Common myeloid progenitor, CD34-positive (primary cell): ENCODE measurements around the gene SEC24C.
"Not testable (repeated sequence)": the region's sequence is repeated elsewhere in the genome, so short reads cannot be mapped to it uniquely, and the experiment has no call there.

Experiments used
- CTCF ChIA-PET: fragments of 350-600 bp; sonication (Branson Sonifier 250); formaldehyde crosslinking; loops from one replicate; lab custom pipeline; 2021; ENCODE audit warnings: antibody characterized with exemption; lab: Charles Lee
- POLR2A ChIA-PET: fragments of 350-600 bp; sonication (Branson Sonifier 250); formaldehyde crosslinking; loops from one replicate; lab custom pipeline; 2021; ENCODE audit warnings: antibody characterized with exemption; lab: Charles Lee
- DNase-seq, 3 donors: peaks; one replicate each; pipeline versions ENCODE4 v3.0.0 to v3.0.0-alpha.2; 2013
- H3K27ac ChIP-seq, 2 experiments: 1 replicate in 1 of 2; 2 replicates in 1 of 2; pipeline ENCODE4 v1.7.0; 2013; ENCODE audit warnings: inconsistent platforms in 2 of 2, low read length in 2 of 2, mild to moderate bottlenecking in 2 of 2, low read depth in 1 of 2, moderate library complexity in 1 of 2; ENCODE audit not compliant: severe bottlenecking in 2 of 2, insufficient read depth in 1 of 2, poor library complexity in 1 of 2
- H3K27me3 ChIP-seq, 5 experiments: replicated peaks in 2 of 5; 1 replicate in 3 of 5; 2 replicates in 2 of 5; pipeline versions ENCODE4 v1.6.1 to v1.7.0; 2013; ENCODE audit warnings: low read length in 4 of 5, mild to moderate bottlenecking in 2 of 5, moderate library complexity in 2 of 5, inconsistent platforms in 1 of 5; ENCODE audit not compliant: insufficient read depth in 5 of 5, control insufficient read depth in 4 of 5
- H3K36me3 ChIP-seq, 4 experiments: 1 replicate in 2 of 4; 2 replicates in 2 of 4; pipeline versions ENCODE4 v1.6.1 to v1.7.0; 2013; ENCODE audit warnings: low read length in 3 of 4, control low read depth in 1 of 4, mild to moderate bottlenecking in 1 of 4; ENCODE audit not compliant: control insufficient read depth in 4 of 4, insufficient read depth in 4 of 4
- H3K4me1 ChIP-seq, 4 experiments: 1 replicate in 3 of 4; 2 replicates in 1 of 4; pipeline versions ENCODE4 v1.6.1 to v1.7.1; 2013; ENCODE audit warnings: low read length in 3 of 4, mild to moderate bottlenecking in 3 of 4, control low read depth in 1 of 4, inconsistent platforms in 1 of 4, moderate library complexity in 1 of 4; ENCODE audit not compliant: control insufficient read depth in 4 of 4, insufficient read depth in 4 of 4; ENCODE audit errors: control extremely low read depth in 1 of 4
- H3K4me3 ChIP-seq, 7 experiments: 1 replicate in 4 of 7; 2 replicates in 3 of 7; pipeline versions ENCODE4 v1.5.1 to v1.7.0; 2013; ENCODE audit warnings: mild to moderate bottlenecking in 7 of 7, low read length in 6 of 7, moderate library complexity in 6 of 7, inconsistent platforms in 2 of 7, low read depth in 2 of 7, control low read depth in 1 of 7; ENCODE audit not compliant: insufficient read depth in 4 of 7, control insufficient read depth in 1 of 7; ENCODE audit errors: extremely low read depth in 1 of 7
- H3K9me3 ChIP-seq, 5 experiments: 1 replicate in 4 of 5; 2 replicates in 1 of 5; pipeline versions ENCODE4 v1.6.1 to v1.7.1; 2013; ENCODE audit warnings: low read length in 4 of 5, mild to moderate bottlenecking in 2 of 5, inconsistent platforms in 1 of 5, low read depth in 1 of 5, moderate library complexity in 1 of 5; ENCODE audit not compliant: control insufficient read depth in 4 of 5, insufficient read depth in 2 of 5; ENCODE audit errors: control extremely low read depth in 1 of 5
- WGBS: methylation state at CpG from one replicate; pipeline ENCODE4 v1.1.5; 2013; ENCODE audit not compliant: insufficient coverage; 5-methylcytosine and 5-hydroxymethylcytosine counted together

SEC24C gene

DNA sequence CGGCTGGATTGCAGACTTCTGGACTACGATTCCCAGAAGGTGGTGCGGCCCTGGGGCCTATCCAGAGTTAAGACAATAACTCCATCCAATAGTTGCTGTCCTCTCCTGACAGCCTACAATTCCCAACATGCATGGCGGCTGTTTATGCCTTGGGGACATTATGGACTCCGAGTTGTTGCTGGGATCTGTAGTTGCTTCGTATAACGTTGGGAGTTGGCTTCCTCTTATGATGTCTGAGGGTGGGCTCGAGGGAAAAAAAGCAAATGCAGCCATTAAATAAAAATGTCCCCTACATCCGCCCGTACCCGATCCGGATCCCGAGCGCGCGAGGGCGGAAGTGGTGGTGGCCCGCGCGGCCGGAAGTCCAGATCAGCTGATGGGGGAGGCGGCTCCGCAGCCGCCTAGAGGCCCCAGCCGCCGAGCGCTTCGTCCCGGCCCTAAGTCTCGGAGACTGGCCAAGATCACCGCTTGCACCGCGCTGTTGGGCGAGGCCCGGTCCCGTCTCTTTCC lies 41.1 kb downstream of the SEC24C start, which contains the start of gene ZSWIM8:
TSS of gene ZSWIM8 (plus strand) at position 396 of the 510 bp plus-strand sequence. CDS start 273 bp downstream, outside the sequence.
- H3K9me3 ChIP-seq: no peaks in the 10 kb centered on the region
- ChIA-PET POLR2A (interaction anchor here (0.7 to 2.0 kb wide), 5 partner anchors 9 to 26 kb away, joined by 3 to 12 read pairs (median 6); partner anchors contain the start of gene NDST2), CTCF (interaction anchor here (1.1 to 2.8 kb wide), 6 partner anchors 9 to 33 kb away, joined by 3 to 11 read pairs (median 6); no protein-coding TSS in a partner anchor)
- H3K4me1 ChIP-seq: peaks cover 18 to 45% (median 33%) of the 10 kb centered on the region in 4 experiments
- H3K27me3 ChIP-seq: no peaks in the 10 kb centered on the region
- peak within 1 kb of the TSS; percentile 67 to 97 (median 88) for H3K4me3 ChIP-seq
- peak; percentile 98 to 99 (median 98) for DNase-seq
- WGBS: 0% methylated on average over 34 of the region's 36 CpGs
- H3K27ac ChIP-seq: peak within 1 kb of the TSS; percentile 70 to 85
- peaks cover 5 to 17% (median 11%) of the 10 kb centered on the region in 4 experiments for H3K36me3 ChIP-seq

DNA sequence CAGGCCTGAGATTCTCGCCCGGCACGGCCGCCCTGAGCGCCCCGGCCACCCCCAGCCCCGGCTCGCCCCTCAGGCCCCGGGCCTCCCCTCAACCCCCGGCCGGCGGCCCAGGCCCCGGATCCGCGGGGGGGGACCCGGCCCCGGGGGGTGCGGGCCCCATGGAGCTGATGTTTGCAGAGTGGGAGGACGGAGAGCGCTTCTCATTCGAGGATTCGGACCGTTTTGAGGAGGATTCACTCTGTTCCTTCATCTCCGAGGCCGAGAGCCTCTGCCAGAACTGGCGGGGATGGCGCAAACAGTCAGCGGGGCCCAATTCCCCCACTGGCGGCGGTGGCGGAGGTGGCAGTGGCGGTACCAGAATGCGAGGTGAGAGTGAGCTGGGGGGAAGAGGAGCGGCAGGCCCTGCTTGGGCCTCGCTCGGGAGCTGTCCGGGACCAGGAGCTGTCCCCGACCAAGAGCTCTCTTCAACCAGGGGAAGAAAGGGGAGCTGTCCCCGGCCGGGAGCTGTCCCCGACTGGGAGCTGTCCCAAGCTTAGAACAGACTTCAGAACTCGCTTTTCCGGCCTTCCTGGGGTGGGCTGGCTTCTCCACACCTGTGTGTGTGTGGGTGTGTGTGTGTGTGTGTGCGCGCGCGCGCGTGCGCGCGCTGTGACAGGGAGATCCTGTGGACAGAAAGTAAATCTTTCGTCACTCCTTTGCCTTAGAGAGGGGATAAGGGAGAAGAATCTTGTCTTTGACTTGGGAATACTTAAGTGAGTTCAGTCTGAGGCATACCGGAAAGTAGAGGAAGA lies 41.7 kb downstream of the SEC24C start:
- H3K4me3 ChIP-seq: peak overlapping the region; percentile 67 to 97 (median 88)
- ChIA-PET CTCF (interaction anchor here (1.1 to 2.8 kb wide), 6 partner anchors 8 to 32 kb away, joined by 3 to 11 read pairs (median 6); no protein-coding TSS in a partner anchor), POLR2A (interaction anchor here (0.6 to 2.0 kb wide), 8 partner anchors 8 to 162 kb away, joined by 3 to 12 read pairs (median 5); partner anchors contain the start of gene NDST2)
- peak; percentile 39 to 61 (median 57) for DNase-seq
- peaks cover 18 to 39% (median 28%) of the 10 kb centered on the region in 4 experiments for H3K4me1 ChIP-seq
- H3K27ac ChIP-seq: peak overlapping the region; percentile 70 to 85
- peaks cover 9 to 22% (median 14%) of the 10 kb centered on the region in 4 experiments for H3K36me3 ChIP-seq
- 0% methylated on average over 27 of the region's 54 CpGs for WGBS
- no peaks in the 10 kb centered on the region for H3K27me3 ChIP-seq
- H3K9me3 ChIP-seq: no peaks in the 10 kb centered on the region

DNA sequence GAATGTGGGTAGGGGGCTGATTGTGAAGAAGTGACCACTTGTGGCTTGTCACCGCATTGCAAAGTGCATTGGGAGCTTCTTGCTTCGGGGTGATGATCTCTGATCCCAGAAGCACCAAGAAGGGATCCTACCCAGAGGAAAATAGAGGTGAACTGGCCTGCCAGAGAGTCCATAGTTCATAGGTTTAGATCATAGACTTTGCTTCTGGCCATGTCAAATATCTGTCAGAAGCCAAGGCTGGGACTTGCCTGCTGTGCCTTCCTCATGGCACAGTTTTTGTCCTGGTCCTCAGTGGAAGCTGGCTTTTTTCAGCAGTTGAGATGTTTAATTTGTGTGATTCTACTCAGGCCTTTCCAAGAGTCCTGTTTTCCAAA lies 42.3 kb downstream of the SEC24C start:
- DNase-seq: no peak
- H3K36me3 ChIP-seq: peaks cover 14 to 28% (median 20%) of the 10 kb centered on the region in 4 experiments
- peak overlapping the region in 6 of 7 experiments; percentile 82 to 97 (median 88) for H3K4me3 ChIP-seq
- ChIA-PET POLR2A (interaction anchor here (0.8 to 2.0 kb wide), 5 partner anchors 8 to 24 kb away, joined by 3 to 12 read pairs (median 6); a partner anchor contains a TSS), CTCF (interaction anchor here (1.1 to 2.8 kb wide), 5 partner anchors 13 to 32 kb away, joined by 3 to 11 read pairs (median 10); no protein-coding TSS in a partner anchor)
- H3K27ac ChIP-seq: peak overlapping the region; percentile 70 to 85
- no peaks in the 10 kb centered on the region for H3K9me3 ChIP-seq
- 0% methylated on average over 2 of the region's 2 CpGs for WGBS
- H3K27me3 ChIP-seq: no peaks in the 10 kb centered on the region
- peaks cover 15 to 34% (median 24%) of the 10 kb centered on the region in 4 experiments for H3K4me1 ChIP-seq

DNA sequence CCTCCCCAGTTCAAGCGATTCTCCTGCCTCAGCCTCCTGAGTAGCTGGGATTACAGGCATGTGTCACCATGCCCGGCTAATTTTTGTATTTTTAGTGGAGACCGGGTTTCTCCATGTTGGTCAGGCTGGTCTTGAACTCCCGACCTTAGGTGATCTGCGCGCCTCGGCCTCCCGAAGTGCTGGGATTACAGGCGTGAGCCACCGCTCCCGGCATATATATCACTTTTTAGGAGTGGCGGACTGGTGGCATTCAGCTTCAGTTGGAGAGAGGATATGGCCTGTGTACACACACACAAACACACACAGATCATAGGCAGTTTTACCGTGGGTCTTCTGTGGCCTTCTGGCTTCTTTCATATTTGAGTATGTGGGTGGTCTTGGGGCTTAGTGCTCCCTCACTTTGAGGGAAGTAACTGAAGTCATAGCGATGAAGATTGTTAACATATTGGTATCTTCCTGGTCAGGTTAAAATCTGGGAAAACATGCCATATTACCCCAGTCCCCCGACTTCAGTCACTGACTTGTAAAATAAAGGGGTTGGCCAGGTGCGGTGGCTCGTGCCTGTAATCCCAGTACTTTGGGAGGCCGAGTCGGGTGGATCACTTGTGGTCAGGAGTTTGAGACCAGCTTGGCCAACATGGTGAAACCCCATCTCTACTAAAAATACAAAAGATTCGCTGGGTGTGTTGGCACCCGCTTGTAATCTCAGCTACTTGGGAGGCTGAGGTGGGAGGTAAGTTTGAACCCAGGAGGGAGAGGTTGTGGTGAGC lies 43.0 kb downstream of the SEC24C start:
- H3K27me3 ChIP-seq, DNase-seq, H3K4me3 ChIP-seq, H3K9me3 ChIP-seq: not testable (repeated sequence)
- WGBS: over 99% methylated on average over 10 of the region's 21 CpGs
- Histone ChIP-seq H3K27ac (peak overlapping the region in 1 of 2 experiments; percentile 85), H3K4me1 (peaks cover 15 to 33% (median 23%) of the 10 kb centered on the region in 4 experiments), H3K36me3 (peaks cover 14 to 35% (median 27%) of the 10 kb centered on the region in 4 experiments)
- ChIA-PET CTCF (interaction anchor here (0.7 to 2.8 kb wide), 7 partner anchors 13 to 375 kb away, joined by 3 to 11 read pairs (median 5); no protein-coding TSS in a partner anchor), POLR2A (interaction anchor here (1.0 to 2.0 kb wide), 2 partner anchors 14 kb away, joined by 3 to 12 read pairs; a partner anchor contains a TSS)

DNA sequence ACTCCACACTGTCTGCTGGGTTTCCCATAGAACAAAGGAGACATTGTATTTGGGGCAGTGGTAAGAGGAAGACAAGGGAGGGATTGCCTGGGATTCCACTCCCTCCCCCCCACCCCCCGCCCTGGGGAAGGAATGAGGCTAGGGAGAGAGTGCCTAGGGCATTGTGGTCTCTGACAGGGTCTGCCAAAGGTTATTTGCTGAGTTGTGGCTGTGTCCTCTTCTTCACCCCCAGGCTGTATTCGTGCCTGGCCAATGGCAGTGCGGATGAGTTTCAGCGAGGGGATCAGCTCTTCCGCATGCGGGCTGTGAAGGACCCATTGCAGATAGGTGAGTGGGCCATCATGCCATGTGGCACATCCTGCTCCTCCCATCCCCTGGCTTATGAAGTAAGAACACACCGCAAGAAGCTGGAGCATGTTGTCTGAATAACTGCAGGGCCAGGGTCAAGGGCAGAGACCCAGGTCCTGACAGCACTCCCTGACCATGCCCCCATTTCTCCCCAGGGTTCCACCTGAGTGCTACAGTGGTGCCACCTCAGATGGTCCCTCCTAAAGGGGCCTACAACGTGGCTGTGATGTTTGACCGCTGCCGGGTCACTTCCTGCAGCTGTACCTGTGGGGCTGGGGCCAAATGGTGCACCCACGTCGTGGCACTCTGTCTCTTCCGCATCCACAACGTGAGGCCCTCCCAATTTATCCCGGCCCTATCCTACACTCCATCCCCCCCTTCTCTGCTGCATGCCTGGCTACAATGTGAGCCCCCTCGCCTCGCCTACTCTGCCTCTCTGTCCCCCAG lies 44.9 kb downstream of the SEC24C start:
- H3K4me1 ChIP-seq: peaks cover 4 to 19% (median 16%) of the 10 kb centered on the region in 4 experiments
- no peak overlapping the region for H3K27ac ChIP-seq
- WGBS: 97% methylated on average over 16 of the region's 17 CpGs
- no peak for DNase-seq
- CTCF ChIA-PET: interaction anchor here (1.4 to 1.7 kb wide), 2 partner anchors 12 to 20 kb away, joined by 4 to 5 read pairs; no protein-coding TSS in a partner anchor
- no peaks in the 10 kb centered on the region for H3K9me3 ChIP-seq
- H3K4me3 ChIP-seq: no peak overlapping the region
- POLR2A ChIA-PET: no interaction called here
- H3K36me3 ChIP-seq: peaks cover 14 to 54% (median 42%) of the 10 kb centered on the region in 4 experiments
- H3K27me3 ChIP-seq: no peaks in the 10 kb centered on the region

DNA sequence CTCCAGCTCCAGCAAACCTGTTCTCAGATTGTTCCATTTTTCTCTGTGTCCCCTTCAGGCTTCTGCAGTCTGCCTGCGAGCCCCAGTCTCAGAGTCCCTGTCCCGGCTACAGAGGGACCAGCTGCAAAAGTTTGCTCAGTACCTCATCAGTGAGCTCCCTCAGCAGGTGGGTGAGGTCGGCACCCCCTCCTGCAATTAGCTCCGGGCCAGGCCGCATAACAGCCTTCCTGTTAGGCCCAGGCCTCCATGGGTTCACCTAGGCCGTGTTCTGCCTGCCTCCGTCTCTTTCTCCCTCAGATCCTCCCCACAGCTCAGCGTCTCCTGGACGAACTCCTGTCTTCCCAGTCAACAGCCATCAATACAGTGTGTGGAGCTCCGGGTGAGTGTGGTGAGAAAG lies 45.5 kb downstream of the SEC24C start:
- Histone ChIP-seq H3K36me3 (peaks cover 18 to 60% (median 48%) of the 10 kb centered on the region in 4 experiments), H3K27ac (no peak overlapping the region), H3K4me3 (no peak overlapping the region), H3K4me1 (peaks cover 4 to 16% (median 13%) of the 10 kb centered on the region in 4 experiments), H3K9me3 (no peaks in the 10 kb centered on the region), H3K27me3 (no peaks in the 10 kb centered on the region)
- ChIA-PET CTCF (interaction anchor here (1.4 kb wide), 1 partner anchor 20 kb away, joined by 4 read pairs; no protein-coding TSS in a partner anchor), POLR2A (no interaction called here)
- 98% methylated on average over 6 of the region's 10 CpGs for WGBS
- DNase-seq: no peak
